A673 (cell line): ENCODE data around the gene HACE1.

ENCODE experiments used
- EZH2 ChIP-seq: fragments of 200-600 bp; sonication (generic); IDR thresholded peaks from 2 replicates; pipeline ENCODE4 v1.6.1; 2017; ENCODE audit warnings: borderline replicate concordance, low read depth, mild to moderate bottlenecking, mixed read lengths, antibody characterized with exemption, low read length; ENCODE audit not compliant: poor library complexity, severe bottlenecking
- TF ChIP-seq, protein P1 (sequence below): fragments of 300-800, 200-600 bp; sonication (generic); conservative IDR thresholded peaks from 2 replicates; pipeline ENCODE4 v1.5.1; 2017; ENCODE audit warnings: low read depth, mild to moderate bottlenecking, antibody characterized with exemption, low read length, moderate library complexity, mixed read lengths

DNA sequence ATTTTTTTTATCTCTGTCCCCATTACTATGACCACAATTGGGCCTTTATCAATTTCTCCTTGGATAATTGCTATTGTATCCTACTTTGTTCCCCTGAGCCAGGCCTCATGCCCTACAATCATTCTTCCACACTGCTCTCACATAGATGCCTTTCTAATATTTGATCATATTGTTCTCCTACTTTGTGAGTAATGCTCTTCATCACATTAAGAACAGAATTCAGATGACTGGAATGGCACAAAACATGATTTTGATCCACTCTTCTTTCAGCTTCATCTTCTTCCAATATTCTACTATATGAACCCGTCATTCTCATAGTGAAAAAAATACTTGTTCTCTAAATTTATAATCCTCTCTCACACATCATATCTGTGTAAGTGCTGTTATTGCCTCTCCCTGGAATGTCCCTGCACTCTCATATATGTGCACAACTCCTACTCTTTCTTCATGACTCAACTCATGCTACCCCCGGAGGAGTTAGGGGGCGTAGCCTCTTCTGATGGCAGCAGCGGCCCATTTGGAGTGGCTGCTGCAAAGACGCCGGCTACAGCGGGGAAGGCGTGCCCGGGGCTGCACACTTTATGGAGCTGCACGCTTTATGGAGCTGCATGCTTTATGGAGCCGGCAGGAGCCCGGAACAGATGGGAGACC is 25.3 kb upstream of the HACE1 start:
- TF ChIP-seq, protein P1, sequence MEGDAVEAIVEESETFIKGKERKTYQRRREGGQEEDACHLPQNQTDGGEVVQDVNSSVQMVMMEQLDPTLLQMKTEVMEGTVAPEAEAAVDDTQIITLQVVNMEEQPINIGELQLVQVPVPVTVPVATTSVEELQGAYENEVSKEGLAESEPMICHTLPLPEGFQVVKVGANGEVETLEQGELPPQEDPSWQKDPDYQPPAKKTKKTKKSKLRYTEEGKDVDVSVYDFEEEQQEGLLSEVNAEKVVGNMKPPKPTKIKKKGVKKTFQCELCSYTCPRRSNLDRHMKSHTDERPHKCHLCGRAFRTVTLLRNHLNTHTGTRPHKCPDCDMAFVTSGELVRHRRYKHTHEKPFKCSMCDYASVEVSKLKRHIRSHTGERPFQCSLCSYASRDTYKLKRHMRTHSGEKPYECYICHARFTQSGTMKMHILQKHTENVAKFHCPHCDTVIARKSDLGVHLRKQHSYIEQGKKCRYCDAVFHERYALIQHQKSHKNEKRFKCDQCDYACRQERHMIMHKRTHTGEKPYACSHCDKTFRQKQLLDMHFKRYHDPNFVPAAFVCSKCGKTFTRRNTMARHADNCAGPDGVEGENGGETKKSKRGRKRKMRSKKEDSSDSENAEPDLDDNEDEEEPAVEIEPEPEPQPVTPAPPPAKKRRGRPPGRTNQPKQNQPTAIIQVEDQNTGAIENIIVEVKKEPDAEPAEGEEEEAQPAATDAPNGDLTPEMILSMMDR, result no peak
- TF ChIP-seq EZH2, result no peak
